Cardiac fibroblast (primary cell): ENCODE data around the gene TAF1.
"Not testable (repeated sequence)": the region's sequence is repeated elsewhere in the genome, so short reads cannot be mapped to it uniquely, and the experiment has no call there.

Experiments used
- DNase-seq, 2 donors: peaks; one replicate each; pipeline versions ENCODE4 v3.0.0 to v3.0.0-alpha.2; 2010; ENCODE audit warnings: low read depth in 2 of 2
- H3K4me3 ChIP-seq, 2 donors: replicated peaks in 1 of 2; 1 replicate in 1 of 2; 2 replicates in 1 of 2; pipeline ENCODE4 v1.5.1; 2011; ENCODE audit warnings: low read depth in 2 of 2, low read length in 2 of 2, mild to moderate bottlenecking in 2 of 2, moderate library complexity in 1 of 2
- TF ChIP-seq, protein P1 (sequence below): IDR thresholded peaks from one replicate; pipeline ENCODE4 v1.5.1; 2011; ENCODE audit warnings: low read depth, mild to moderate bottlenecking, low read length, inconsistent platforms

Gene TAF1

DNA sequence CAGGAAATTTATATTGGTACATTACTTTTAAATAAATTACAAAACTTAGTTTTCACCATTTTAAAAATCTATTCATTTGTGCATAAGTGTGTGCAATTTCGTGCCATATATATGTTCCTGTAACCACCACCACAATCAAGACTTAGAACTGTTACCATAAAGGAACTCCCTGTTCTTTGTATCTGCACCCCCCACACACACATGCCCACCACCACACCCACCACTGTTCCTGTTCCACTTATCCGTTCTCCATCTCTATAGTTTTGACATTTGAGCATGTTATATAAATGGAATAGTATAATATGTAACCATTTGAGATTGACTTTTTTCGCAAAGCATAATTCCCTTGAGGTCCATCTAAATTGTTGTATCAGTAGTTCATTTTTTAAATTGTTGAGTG lies 73.7 kb downstream of the TAF1 start:
- H3K4me3 ChIP-seq: no peak overlapping the region
- TF ChIP-seq, protein P1, sequence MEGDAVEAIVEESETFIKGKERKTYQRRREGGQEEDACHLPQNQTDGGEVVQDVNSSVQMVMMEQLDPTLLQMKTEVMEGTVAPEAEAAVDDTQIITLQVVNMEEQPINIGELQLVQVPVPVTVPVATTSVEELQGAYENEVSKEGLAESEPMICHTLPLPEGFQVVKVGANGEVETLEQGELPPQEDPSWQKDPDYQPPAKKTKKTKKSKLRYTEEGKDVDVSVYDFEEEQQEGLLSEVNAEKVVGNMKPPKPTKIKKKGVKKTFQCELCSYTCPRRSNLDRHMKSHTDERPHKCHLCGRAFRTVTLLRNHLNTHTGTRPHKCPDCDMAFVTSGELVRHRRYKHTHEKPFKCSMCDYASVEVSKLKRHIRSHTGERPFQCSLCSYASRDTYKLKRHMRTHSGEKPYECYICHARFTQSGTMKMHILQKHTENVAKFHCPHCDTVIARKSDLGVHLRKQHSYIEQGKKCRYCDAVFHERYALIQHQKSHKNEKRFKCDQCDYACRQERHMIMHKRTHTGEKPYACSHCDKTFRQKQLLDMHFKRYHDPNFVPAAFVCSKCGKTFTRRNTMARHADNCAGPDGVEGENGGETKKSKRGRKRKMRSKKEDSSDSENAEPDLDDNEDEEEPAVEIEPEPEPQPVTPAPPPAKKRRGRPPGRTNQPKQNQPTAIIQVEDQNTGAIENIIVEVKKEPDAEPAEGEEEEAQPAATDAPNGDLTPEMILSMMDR: no peak
- no peak for DNase-seq

DNA sequence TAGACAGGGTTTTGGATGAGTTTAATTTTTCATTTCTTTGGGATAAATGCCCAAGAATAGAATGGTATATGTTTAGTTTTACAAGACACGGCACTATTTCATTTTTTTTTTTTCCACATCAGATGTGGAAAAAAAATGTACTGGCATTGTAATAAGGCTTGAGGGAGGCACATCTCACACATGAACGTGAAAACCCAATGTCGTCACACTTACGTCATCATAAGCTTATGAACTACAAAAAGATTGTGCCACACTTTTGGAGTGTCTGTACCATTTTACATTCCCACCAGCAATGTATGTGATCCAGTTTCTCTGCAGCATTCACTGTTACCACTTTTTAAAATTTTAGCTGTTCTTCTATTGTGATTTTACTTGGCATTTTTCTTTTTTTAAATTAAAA lies 74.2 kb downstream of the TAF1 start:
- no peak overlapping the region for H3K4me3 ChIP-seq
- TF ChIP-seq, protein P1: no peak
- no peak for DNase-seq

DNA sequence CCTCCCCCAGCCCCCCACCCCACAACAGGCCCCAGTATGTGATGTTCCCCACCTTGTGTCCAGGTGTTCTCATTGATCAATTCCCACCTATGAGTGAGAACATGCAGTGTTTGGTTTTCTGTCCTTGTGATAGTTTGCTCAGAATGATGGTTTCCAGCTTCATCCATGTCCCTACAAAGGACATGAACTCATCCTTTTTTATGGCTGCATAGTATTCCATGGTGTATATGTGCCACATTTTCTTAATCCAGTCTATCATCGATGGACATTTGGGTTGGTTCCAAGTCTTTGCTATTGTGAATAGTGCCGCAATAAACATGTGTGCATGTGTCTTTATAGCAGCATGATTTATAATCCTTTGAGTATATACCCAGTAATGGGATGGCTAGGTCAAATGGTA lies 75.7 kb downstream of the TAF1 start:
- H3K4me3 ChIP-seq: not testable (repeated sequence)

DNA sequence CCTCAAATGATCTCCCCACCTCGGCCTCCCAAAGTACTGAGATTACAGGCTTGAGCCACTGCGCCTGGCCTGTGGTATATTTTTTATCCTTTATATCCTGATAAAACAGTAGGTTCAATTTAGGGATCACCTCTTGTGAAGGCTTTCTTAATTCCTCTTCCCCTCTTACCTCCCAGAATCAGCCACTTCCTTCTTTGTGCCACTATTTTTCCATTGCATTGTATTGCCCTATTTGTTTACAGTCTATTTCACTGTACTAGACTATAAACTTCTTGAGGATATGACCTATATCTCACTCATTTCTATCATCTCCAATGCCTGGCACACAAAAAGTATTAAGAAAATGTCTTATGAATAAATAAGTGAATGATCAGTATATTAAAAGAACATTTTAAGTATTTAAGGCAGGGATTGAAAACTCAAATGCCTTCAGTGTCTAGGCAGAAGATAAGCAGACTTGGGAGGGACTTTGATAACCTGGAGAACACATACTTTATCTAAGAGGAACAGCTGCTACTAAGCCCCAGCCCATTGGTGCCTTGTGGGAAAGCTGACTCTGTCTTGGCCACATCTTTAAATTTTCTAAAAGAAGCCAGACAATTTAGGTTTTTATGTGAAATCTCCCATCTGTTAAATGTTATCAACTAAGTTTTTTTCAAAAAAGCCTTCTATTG lies 84.4 kb downstream of the TAF1 start:
- no peak overlapping the region for H3K4me3 ChIP-seq
- TF ChIP-seq, protein P1: no peak
- no peak for DNase-seq

More for the DNA sequence above, 75.7 kb downstream of the TAF1 start:
- DNase-seq: not testable (repeated sequence)

DNA sequence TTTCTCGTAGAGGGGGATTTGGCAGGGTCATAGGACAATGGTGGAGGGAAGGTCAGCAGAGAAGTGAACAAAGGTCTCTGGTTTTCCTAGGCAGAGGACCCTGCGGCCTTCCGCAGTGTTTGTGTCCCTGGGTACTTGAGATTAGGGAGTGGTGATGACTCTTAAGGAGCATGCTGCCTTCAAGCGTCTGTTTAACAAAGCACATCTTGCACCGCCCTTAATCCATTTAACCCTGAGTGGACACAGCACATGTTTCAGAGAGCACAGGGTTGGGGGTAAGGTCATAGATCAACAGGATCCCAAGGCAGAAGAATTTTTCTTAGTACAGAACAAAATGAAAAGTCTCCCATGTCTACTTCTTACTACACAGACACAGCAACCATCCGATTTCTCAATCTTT lies 85.4 kb downstream of the TAF1 start:
- DNase-seq, H3K4me3 ChIP-seq: not testable (repeated sequence)

DNA sequence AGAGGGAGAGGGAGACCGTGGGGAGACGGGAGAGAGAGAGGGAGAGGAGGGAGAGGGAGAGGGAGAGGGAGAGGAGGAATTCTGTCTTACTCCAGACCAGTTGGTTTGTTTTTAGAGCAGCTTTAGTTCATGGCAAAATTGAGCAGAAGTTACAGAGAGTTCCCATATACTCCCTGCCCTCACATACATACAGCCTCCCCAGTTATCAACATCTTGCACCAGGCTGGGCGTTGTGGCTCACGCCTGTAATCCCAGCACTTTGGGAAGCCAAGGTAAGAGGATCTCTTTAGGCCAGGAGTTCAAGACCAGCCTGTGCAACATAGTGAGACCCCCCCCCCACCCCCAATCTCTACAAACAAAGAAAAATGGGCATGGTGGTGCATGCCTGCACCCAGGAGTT lies 86.9 kb downstream of the TAF1 start:
- H3K4me3 ChIP-seq: no peak overlapping the region
- TF ChIP-seq, protein P1: no peak
- DNase-seq: no peak

DNA sequence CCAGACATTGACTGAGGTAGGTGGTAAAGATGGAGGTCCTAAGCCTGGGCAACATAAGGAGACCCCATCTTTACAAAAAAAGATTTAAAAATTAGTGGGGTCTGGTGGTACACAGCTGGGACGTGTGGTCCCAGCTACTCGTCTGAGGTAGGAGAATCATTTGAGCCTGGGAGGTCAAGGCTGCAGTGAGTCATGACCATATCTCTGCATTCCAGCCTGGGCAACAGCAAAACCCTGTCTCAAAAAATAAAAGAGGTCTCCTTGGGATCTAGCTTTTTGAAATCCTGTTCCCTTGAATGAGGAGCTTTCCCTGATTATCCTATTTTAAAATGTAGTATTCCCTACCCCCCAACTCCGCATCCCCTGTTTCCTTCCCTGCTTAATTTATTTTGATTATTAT lies 88.1 kb downstream of the TAF1 start:
- TF ChIP-seq, protein P1: no peak
- no peak overlapping the region for H3K4me3 ChIP-seq
- DNase-seq: peak; percentile 12 to 18

DNA sequence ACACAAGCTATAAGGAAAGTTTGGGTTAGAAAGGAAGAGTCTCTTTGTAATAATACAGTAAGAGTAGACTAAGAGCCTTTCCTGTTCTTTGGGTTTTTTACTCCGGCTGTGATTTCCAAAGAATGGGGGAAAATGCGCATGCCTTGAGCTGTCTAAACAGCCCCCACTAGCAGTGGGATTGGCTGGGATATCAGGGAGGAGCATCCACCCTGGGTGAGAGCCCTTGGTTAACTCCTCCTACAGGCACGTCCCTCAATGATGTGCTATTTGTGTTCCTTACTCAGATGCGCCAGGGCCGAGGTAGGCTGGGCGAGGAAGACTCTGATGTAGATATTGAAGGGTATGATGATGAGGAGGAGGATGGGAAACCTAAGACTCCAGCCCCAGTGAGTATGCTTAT lies 92.7 kb downstream of the TAF1 start:
- no peak for DNase-seq
- TF ChIP-seq, protein P1: no peak
- no peak overlapping the region for H3K4me3 ChIP-seq
